ENCODE measurements around the gene CATSPERD.
"Not testable (repeated sequence)": the region's sequence is repeated elsewhere in the genome, so short reads cannot be mapped to it uniquely, and the experiment has no call there.

Gene CATSPERD

GRCh38 chr19:5686326-5686646 is 34.2 kb upstream of the CATSPERD start:
- DNase-seq: no peak

GRCh38 chr19:5686647-5687359 is 33.6 kb upstream of the CATSPERD start:
- peak; percentile 42 for DNase-seq

GRCh38 chr19:5687360-5688198 is 32.9 kb upstream of the CATSPERD start:
- no peak for DNase-seq

- not testable (repeated sequence) for DNase-seq
These were observed 32.1 kb upstream of the CATSPERD start for GRCh38 chr19:5688262-5688881.

GRCh38 chr19:5690125-5690954 is 30.1 kb upstream of the CATSPERD start, which contains the start of gene RPL36:
Gene RPL36, plus strand, starts transcription at chr19:5690295. Its CDS starts 213 bp downstream, at chr19:5690508.
- peak; percentile 73 for DNase-seq

GRCh38 chr19:5690955-5691821 is 29.2 kb upstream of the CATSPERD start:
- DNase-seq: no peak

GRCh38 chr19:5691822-5692722 is 28.4 kb upstream of the CATSPERD start:
- no peak for DNase-seq

- no peak for DNase-seq
These were observed 27.7 kb upstream of the CATSPERD start for GRCh38 chr19:5692723-5693194.

- DNase-seq: no peak
These were observed 27.0 kb upstream of the CATSPERD start for GRCh38 chr19:5693195-5694166.

GRCh38 chr19:5694167-5694955 is 26.1 kb upstream of the CATSPERD start:
- no peak for DNase-seq

- DNase-seq: no peak
These were observed 25.3 kb upstream of the CATSPERD start for GRCh38 chr19:5694956-5695648.

- no peak for DNase-seq
These were observed 24.7 kb upstream of the CATSPERD start for GRCh38 chr19:5695649-5696195.

GRCh38 chr19:5696196-5697021 is 24.0 kb upstream of the CATSPERD start:
- DNase-seq: no peak

GRCh38 chr19:5697022-5697889 is 23.2 kb upstream of the CATSPERD start:
- DNase-seq: no peak

- no peak for DNase-seq
These were observed 22.4 kb upstream of the CATSPERD start for GRCh38 chr19:5697890-5698634.

All from NCI-H526 treated with DMSO at 0.1 percent for 48 hours (cell line).